HepG2 (cell line): ENCODE results near the gene MRPL14. TPM values are rescaled to one million over a fixed set of nuclear protein-coding genes. Genes with fewer than 3 reads are reported as not detected.
A peak's percentile ranks its signal among the peaks of the same experiment; 100 is the strongest.

Experiments used
- CENPT ChIP-seq: sonication (generic); formaldehyde crosslinking; IDR thresholded peaks from 2 replicates; pipeline ENCODE4 v1.8.0; 2022; ENCODE audit warnings: low read depth, mild to moderate bottlenecking, moderate library complexity, missing genetic modification reagents
- FOXJ3 ChIP-seq: sonication (generic); formaldehyde crosslinking; IDR thresholded peaks from 2 replicates; pipeline ENCODE4 v1.4.0; 2020; ENCODE audit warnings: missing genetic modification reagents, mild to moderate bottlenecking, borderline replicate concordance
- KLF12 ChIP-seq: sonication (generic); formaldehyde crosslinking; IDR thresholded peaks from 2 replicates; pipeline ENCODE4 v1.4.0; 2020; ENCODE audit warnings: missing genetic modification reagents, borderline replicate concordance
- MTA1 ChIP-seq: sonication (generic); formaldehyde crosslinking; IDR thresholded peaks from 2 replicates; pipeline ENCODE4 v1.4.0; 2020; ENCODE audit warnings: missing genetic modification reagents, mild to moderate bottlenecking, borderline replicate concordance
- NR1H2 ChIP-seq: sonication (generic); formaldehyde crosslinking; IDR thresholded peaks from 2 replicates; pipeline ENCODE4 v1.8.1; 2022; ENCODE audit warnings: low read depth, missing genetic modification reagents, borderline replicate concordance
- PHF8 ChIP-seq: sonication (generic); formaldehyde crosslinking; IDR thresholded peaks from 2 replicates; pipeline ENCODE4 v1.5.0; 2020; ENCODE audit warnings: missing genetic modification reagents
- RBFOX2 ChIP-seq: fragments of 200-400 bp; formaldehyde crosslinking; IDR thresholded peaks from 2 replicates; pipeline ENCODE4 v1.6.1; 2017; ENCODE audit warnings: low read depth, mild to moderate bottlenecking, low read length
- RFX3 ChIP-seq: IDR thresholded peaks from 2 replicates; pipeline ENCODE4 v1.6.1; 2016; ENCODE audit warnings: missing biosample characterization, missing genetic modification reagents
- SMC3 ChIP-seq: IDR thresholded peaks from 2 replicates; pipeline ENCODE4 v1.6.1; 2011; ENCODE audit warnings: low read length, improper control_type of control experiment
- SUZ12 ChIP-seq: fragments of 150-350 bp; IDR thresholded peaks from 2 replicates; pipeline ENCODE4 v1.6.1; 2014; ENCODE audit warnings: low read depth, low read length
- THAP11 ChIP-seq: IDR thresholded peaks from 2 replicates; pipeline ENCODE4 v1.6.1; 2016; ENCODE audit warnings: missing biosample characterization, missing genetic modification reagents
- ZNF34 ChIP-seq: sonication (generic); formaldehyde crosslinking; IDR thresholded peaks from 2 replicates; pipeline ENCODE4 v1.4.0; 2020; ENCODE audit warnings: mild to moderate bottlenecking, missing genetic modification reagents, borderline replicate concordance
- ZNF350 ChIP-seq: sonication (generic); formaldehyde crosslinking; IDR thresholded peaks from 2 replicates; pipeline ENCODE4 v1.4.0; 2020; ENCODE audit warnings: mild to moderate bottlenecking, low read depth, missing genetic modification reagents, borderline replicate concordance
- ZNF503 ChIP-seq: sonication (generic); formaldehyde crosslinking; IDR thresholded peaks from 2 replicates; pipeline ENCODE4 v1.4.0; 2020; ENCODE audit warnings: missing genetic modification reagents
- ZNF570 ChIP-seq: sonication (generic); formaldehyde crosslinking; IDR thresholded peaks from 2 replicates; pipeline ENCODE4 v1.4.0; 2020; ENCODE audit warnings: mild to moderate bottlenecking, missing genetic modification reagents, borderline replicate concordance
- polyA plus RNA-seq, 8 experiments: library from polyadenylated mRNA; depleted of rRNA in 3 of 8; stranded (reverse) in 7 of 8; unstranded in 1 of 8; fragments of >200 nt; fragmentation: Illumina TruSeq in 4 of 8; extraction: Trizol in 4 of 8; gene quantifications; 2 replicates each; pipeline versions ENCODE4 v1.2.1 to v1.2.3, GENCODE V29; 2011 to 2016; ENCODE audit warnings: low read depth in 4 of 8, missing spikeins in 1 of 8, mixed read lengths in 1 of 8; ENCODE audit not compliant: insufficient read depth in 1 of 8
- total RNA-seq, 5 experiments: library from RNA; depleted of rRNA; stranded (reverse); fragments of >200 nt; fragmentation: Illumina TruSeq; extraction: Trizol; gene quantifications; 2 replicates each; pipeline ENCODE4 v1.2.3, GENCODE V29; 2016; ENCODE audit warnings: low read depth in 1 of 5
- TF ChIP-seq, protein P1 (sequence below), 2 experiments: sonication (generic) in 1 of 2; formaldehyde crosslinking in 1 of 2; IDR thresholded peaks; 2 replicates each; pipeline versions ENCODE4 v1.5.1 to v1.6.1; 2011 to 2020; ENCODE audit warnings: borderline replicate concordance in 1 of 2, low read depth in 1 of 2, low read length in 1 of 2, mild to moderate bottlenecking in 1 of 2, missing genetic modification reagents in 1 of 2, moderate library complexity in 1 of 2
- TF ChIP-seq, protein P2 (sequence below): sonication (generic); formaldehyde crosslinking; IDR thresholded peaks from 2 replicates; pipeline ENCODE4 v1.4.0; 2020; ENCODE audit warnings: missing genetic modification reagents

Gene MRPL14
- total and polyA plus RNA-seq, 2 of the 13 experiments (the other 11 are each of a cell fraction or from before 2014, with no cell fraction given): 157 to 178 TPM

GRCh38 chr6:44133003-44133931 is 6.0 kb upstream of the MRPL14 start (continued):
- TF ChIP-seq RFX3: no peak
- TF ChIP-seq MTA1 (CRISPR knock-in tag): no peak
- TF ChIP-seq SMC3: no peak
- TF ChIP-seq FOXJ3: no peak
- TF ChIP-seq, protein P1, sequence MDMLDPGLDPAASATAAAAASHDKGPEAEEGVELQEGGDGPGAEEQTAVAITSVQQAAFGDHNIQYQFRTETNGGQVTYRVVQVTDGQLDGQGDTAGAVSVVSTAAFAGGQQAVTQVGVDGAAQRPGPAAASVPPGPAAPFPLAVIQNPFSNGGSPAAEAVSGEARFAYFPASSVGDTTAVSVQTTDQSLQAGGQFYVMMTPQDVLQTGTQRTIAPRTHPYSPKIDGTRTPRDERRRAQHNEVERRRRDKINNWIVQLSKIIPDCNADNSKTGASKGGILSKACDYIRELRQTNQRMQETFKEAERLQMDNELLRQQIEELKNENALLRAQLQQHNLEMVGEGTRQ (IDR thresholded peaks at IDR 0.05; ENCODE audit: low read depth, low read length): no peak
- TF ChIP-seq, protein P1 (CRISPR knock-in tag; IDR thresholded peaks at IDR 0.05; ENCODE audit: borderline replicate concordance): no peak
- no peak for TF ChIP-seq ZNF570
- peak; percentile 35; the same call in 1 of the 2 replicates for TF ChIP-seq ZNF34
- TF ChIP-seq, protein P2, sequence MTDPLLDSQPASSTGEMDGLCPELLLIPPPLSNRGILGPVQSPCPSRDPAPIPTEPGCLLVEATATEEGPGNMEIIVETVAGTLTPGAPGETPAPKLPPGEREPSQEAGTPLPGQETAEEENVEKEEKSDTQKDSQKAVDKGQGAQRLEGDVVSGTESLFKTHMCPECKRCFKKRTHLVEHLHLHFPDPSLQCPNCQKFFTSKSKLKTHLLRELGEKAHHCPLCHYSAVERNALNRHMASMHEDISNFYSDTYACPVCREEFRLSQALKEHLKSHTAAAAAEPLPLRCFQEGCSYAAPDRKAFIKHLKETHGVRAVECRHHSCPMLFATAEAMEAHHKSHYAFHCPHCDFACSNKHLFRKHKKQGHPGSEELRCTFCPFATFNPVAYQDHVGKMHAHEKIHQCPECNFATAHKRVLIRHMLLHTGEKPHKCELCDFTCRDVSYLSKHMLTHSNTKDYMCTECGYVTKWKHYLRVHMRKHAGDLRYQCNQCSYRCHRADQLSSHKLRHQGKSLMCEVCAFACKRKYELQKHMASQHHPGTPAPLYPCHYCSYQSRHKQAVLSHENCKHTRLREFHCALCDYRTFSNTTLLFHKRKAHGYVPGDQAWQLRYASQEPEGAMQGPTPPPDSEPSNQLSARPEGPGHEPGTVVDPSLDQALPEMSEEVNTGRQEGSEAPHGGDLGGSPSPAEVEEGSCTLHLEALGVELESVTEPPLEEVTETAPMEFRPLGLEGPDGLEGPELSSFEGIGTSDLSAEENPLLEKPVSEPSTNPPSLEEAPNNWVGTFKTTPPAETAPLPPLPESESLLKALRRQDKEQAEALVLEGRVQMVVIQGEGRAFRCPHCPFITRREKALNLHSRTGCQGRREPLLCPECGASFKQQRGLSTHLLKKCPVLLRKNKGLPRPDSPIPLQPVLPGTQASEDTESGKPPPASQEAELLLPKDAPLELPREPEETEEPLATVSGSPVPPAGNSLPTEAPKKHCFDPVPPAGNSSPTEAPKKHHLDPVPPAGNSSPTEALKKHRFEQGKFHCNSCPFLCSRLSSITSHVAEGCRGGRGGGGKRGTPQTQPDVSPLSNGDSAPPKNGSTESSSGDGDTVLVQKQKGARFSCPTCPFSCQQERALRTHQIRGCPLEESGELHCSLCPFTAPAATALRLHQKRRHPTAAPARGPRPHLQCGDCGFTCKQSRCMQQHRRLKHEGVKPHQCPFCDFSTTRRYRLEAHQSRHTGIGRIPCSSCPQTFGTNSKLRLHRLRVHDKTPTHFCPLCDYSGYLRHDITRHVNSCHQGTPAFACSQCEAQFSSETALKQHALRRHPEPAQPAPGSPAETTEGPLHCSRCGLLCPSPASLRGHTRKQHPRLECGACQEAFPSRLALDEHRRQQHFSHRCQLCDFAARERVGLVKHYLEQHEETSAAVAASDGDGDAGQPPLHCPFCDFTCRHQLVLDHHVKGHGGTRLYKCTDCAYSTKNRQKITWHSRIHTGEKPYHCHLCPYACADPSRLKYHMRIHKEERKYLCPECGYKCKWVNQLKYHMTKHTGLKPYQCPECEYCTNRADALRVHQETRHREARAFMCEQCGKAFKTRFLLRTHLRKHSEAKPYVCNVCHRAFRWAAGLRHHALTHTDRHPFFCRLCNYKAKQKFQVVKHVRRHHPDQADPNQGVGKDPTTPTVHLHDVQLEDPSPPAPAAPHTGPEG (CRISPR knock-in tag): no peak
- TF ChIP-seq RBFOX2: no peak
- no peak for TF ChIP-seq CENPT (CRISPR knock-in tag)
- no peak for TF ChIP-seq ZNF350 (CRISPR knock-in tag)
- peak; percentile 71 for TF ChIP-seq SUZ12
- TF ChIP-seq ZNF503 (CRISPR knock-in tag): no peak
- TF ChIP-seq NR1H2: no peak
- TF ChIP-seq KLF12 (CRISPR knock-in tag): no peak
- TF ChIP-seq PHF8 (CRISPR knock-in tag): no peak
- peak; percentile 97 for TF ChIP-seq THAP11 (CRISPR knock-in tag)
